ENCODE measurements around the gene HNF1B. TPM values are rescaled to one million over a fixed set of nuclear protein-coding genes. Genes with fewer than 3 reads are reported as not detected.

The HNF1B gene
- total and polyA plus RNA-seq, 3 experiments from 2014 or later, result 0.22 to 0.73 TPM; not detected in 1

GRCh38 chr17:37677021-37677420, 67.8 kb downstream of the HNF1B start:
- Histone ChIP-seq H3K4me1 (ENCODE audit: insufficient read depth, low read length) (no peaks in the 10 kb centered on the region), H3K27me3 (ENCODE audit: insufficient read depth, low read length, poor library complexity, severe bottlenecking) (no peaks in the 10 kb centered on the region), H3K36me3 (ENCODE audit: insufficient read depth, low read length) (no peaks in the 10 kb centered on the region), H3K4me3 (ENCODE audit: low read length) (no peak overlapping the region), H3K9me3 (ENCODE audit: low read length) (no peaks in the 10 kb centered on the region), H3K27ac (ENCODE audit: low read depth, low read length) (no peak overlapping the region)
- no peak overlapping the region for H3K4me3 Mint-ChIP-seq
- H3K4me1 Mint-ChIP-seq, result no peaks in the 10 kb centered on the region
- no peak overlapping the region for H3K27ac Mint-ChIP-seq
- DNase-seq, result no peak
- peaks cover 0 to 10% (median 0%) of the 10 kb centered on the region in 3 donors for H3K36me3 Mint-ChIP-seq
- POLR2A ChIA-PET, result no interaction called here
- peaks cover 0 to 4% (median 2%) of the 10 kb centered on the region in 5 donors for H3K9me3 Mint-ChIP-seq
- CTCF ChIA-PET, result no interaction called here
- peaks cover 9 to 37% of the 10 kb centered on the region in 2 donors for H3K27me3 Mint-ChIP-seq

- peaks cover 0 to 10% (median 0%) of the 10 kb centered on the region in 3 donors for H3K36me3 Mint-ChIP-seq
- H3K27ac ChIP-seq (ENCODE audit: low read depth, low read length), result no peak overlapping the region
- H3K4me3 ChIP-seq (ENCODE audit: low read length), result no peak overlapping the region
- H3K9me3 Mint-ChIP-seq, result peaks cover 0 to 4% (median 2%) of the 10 kb centered on the region in 5 donors
- no peak overlapping the region for H3K4me3 Mint-ChIP-seq
- no peaks in the 10 kb centered on the region for H3K36me3 ChIP-seq (ENCODE audit: insufficient read depth, low read length)
- peaks cover 9 to 37% of the 10 kb centered on the region in 2 donors for H3K27me3 Mint-ChIP-seq
- POLR2A ChIA-PET, result no interaction called here
- CTCF ChIA-PET, result no interaction called here
- no peaks in the 10 kb centered on the region for H3K27me3 ChIP-seq (ENCODE audit: insufficient read depth, low read length, poor library complexity, severe bottlenecking)
- no peak for DNase-seq
- H3K4me1 ChIP-seq (ENCODE audit: insufficient read depth, low read length), result no peaks in the 10 kb centered on the region
- no peaks in the 10 kb centered on the region for H3K9me3 ChIP-seq (ENCODE audit: low read length)
- H3K27ac Mint-ChIP-seq, result peak overlapping the region in 1 of 8 donors; percentile 43
- H3K4me1 Mint-ChIP-seq, result no peaks in the 10 kb centered on the region
Observed at GRCh38 chr17:37676115-37676925, 68.5 kb downstream of the HNF1B start.

GRCh38 chr17:37674511-37674910, 70.3 kb downstream of the HNF1B start:
- no peaks in the 10 kb centered on the region for H3K4me1 Mint-ChIP-seq
- no peak overlapping the region for H3K4me3 ChIP-seq (ENCODE audit: low read length)
- H3K27ac Mint-ChIP-seq, result no peak overlapping the region
- H3K27me3 Mint-ChIP-seq, result peaks cover 13 to 37% of the 10 kb centered on the region in 2 donors
- H3K27ac ChIP-seq (ENCODE audit: low read depth, low read length), result no peak overlapping the region
- H3K36me3 Mint-ChIP-seq, result peaks cover 0 to 10% (median 0%) of the 10 kb centered on the region in 3 donors
- ChIA-PET CTCF (no interaction called here), POLR2A (no interaction called here)
- H3K9me3 Mint-ChIP-seq, result peaks cover 0 to 4% (median 2%) of the 10 kb centered on the region in 5 donors
- no peak for DNase-seq
- no peak overlapping the region for H3K4me3 Mint-ChIP-seq
- no peaks in the 10 kb centered on the region for H3K9me3 ChIP-seq (ENCODE audit: low read length)
- H3K36me3 ChIP-seq (ENCODE audit: insufficient read depth, low read length), result no peaks in the 10 kb centered on the region
- H3K27me3 ChIP-seq (ENCODE audit: insufficient read depth, low read length, poor library complexity, severe bottlenecking), result no peaks in the 10 kb centered on the region
- no peaks in the 10 kb centered on the region for H3K4me1 ChIP-seq (ENCODE audit: insufficient read depth, low read length)

GRCh38 chr17:37673386-37673785, 71.5 kb downstream of the HNF1B start:
- ChIA-PET CTCF (no interaction called here), POLR2A (no interaction called here)
- no peak overlapping the region for H3K4me3 Mint-ChIP-seq
- H3K27me3 Mint-ChIP-seq, result peaks cover 13 to 29% of the 10 kb centered on the region in 2 donors
- H3K36me3 ChIP-seq (ENCODE audit: insufficient read depth, low read length), result no peaks in the 10 kb centered on the region
- H3K9me3 Mint-ChIP-seq, result peaks cover 0 to 2% (median 0%) of the 10 kb centered on the region in 5 donors
- DNase-seq, result no peak
- H3K27ac ChIP-seq (ENCODE audit: low read depth, low read length), result no peak overlapping the region
- no peaks in the 10 kb centered on the region for H3K4me1 Mint-ChIP-seq
- no peaks in the 10 kb centered on the region for H3K4me1 ChIP-seq (ENCODE audit: insufficient read depth, low read length)
- peaks cover 0 to 6% (median 0%) of the 10 kb centered on the region in 3 donors for H3K36me3 Mint-ChIP-seq
- no peaks in the 10 kb centered on the region for H3K9me3 ChIP-seq (ENCODE audit: low read length)
- no peak overlapping the region for H3K4me3 ChIP-seq (ENCODE audit: low read length)
- no peaks in the 10 kb centered on the region for H3K27me3 ChIP-seq (ENCODE audit: insufficient read depth, low read length, poor library complexity, severe bottlenecking)
- H3K27ac Mint-ChIP-seq, result no peak overlapping the region

- Histone ChIP-seq H3K27me3 (ENCODE audit: insufficient read depth, low read length, poor library complexity, severe bottlenecking) (no peaks in the 10 kb centered on the region), H3K4me3 (ENCODE audit: low read length) (no peak overlapping the region), H3K9me3 (ENCODE audit: low read length) (no peaks in the 10 kb centered on the region), H3K4me1 (ENCODE audit: insufficient read depth, low read length) (no peaks in the 10 kb centered on the region), H3K36me3 (ENCODE audit: insufficient read depth, low read length) (no peaks in the 10 kb centered on the region), H3K27ac (ENCODE audit: low read depth, low read length) (no peak overlapping the region)
- ChIA-PET POLR2A (no interaction called here), CTCF (no interaction called here)
- H3K27ac Mint-ChIP-seq, result no peak overlapping the region
- no peaks in the 10 kb centered on the region for H3K4me1 Mint-ChIP-seq
- peaks cover 13 to 27% of the 10 kb centered on the region in 2 donors for H3K27me3 Mint-ChIP-seq
- no peaks in the 10 kb centered on the region for H3K9me3 Mint-ChIP-seq
- DNase-seq, result no peak
- no peak overlapping the region for H3K4me3 Mint-ChIP-seq
- H3K36me3 Mint-ChIP-seq, result peaks cover 0 to 3% (median 0%) of the 10 kb centered on the region in 3 donors
Observed at GRCh38 chr17:37672548-37673078, 72.2 kb downstream of the HNF1B start.

GRCh38 chr17:37671824-37672547, 72.9 kb downstream of the HNF1B start:
- H3K27me3 Mint-ChIP-seq, result peaks cover 12 to 21% of the 10 kb centered on the region in 2 donors
- Histone ChIP-seq H3K9me3 (ENCODE audit: low read length) (no peaks in the 10 kb centered on the region), H3K4me1 (ENCODE audit: insufficient read depth, low read length) (no peaks in the 10 kb centered on the region), H3K4me3 (ENCODE audit: low read length) (no peak overlapping the region), H3K27ac (ENCODE audit: low read depth, low read length) (no peak overlapping the region), H3K36me3 (ENCODE audit: insufficient read depth, low read length) (no peaks in the 10 kb centered on the region), H3K27me3 (ENCODE audit: insufficient read depth, low read length, poor library complexity, severe bottlenecking) (no peaks in the 10 kb centered on the region)
- H3K27ac Mint-ChIP-seq, result no peak overlapping the region
- ChIA-PET POLR2A (no interaction called here), CTCF (no interaction called here)
- no peaks in the 10 kb centered on the region for H3K4me1 Mint-ChIP-seq
- H3K4me3 Mint-ChIP-seq, result no peak overlapping the region
- H3K36me3 Mint-ChIP-seq, result no peaks in the 10 kb centered on the region
- DNase-seq, result no peak
- H3K9me3 Mint-ChIP-seq, result no peaks in the 10 kb centered on the region

- Mint-ChIP-seq H3K4me3 (no peak overlapping the region), H3K4me1 (no peaks in the 10 kb centered on the region), H3K36me3 (no peaks in the 10 kb centered on the region), H3K27ac (no peak overlapping the region), H3K9me3 (no peaks in the 10 kb centered on the region), H3K27me3 (peaks cover 6 to 13% of the 10 kb centered on the region in 2 donors)
- H3K9me3 ChIP-seq (ENCODE audit: low read length), result no peaks in the 10 kb centered on the region
- no peaks in the 10 kb centered on the region for H3K36me3 ChIP-seq (ENCODE audit: insufficient read depth, low read length)
- H3K4me3 ChIP-seq (ENCODE audit: low read length), result no peak overlapping the region
- ChIA-PET POLR2A (no interaction called here), CTCF (no interaction called here)
- no peak for DNase-seq
- H3K27ac ChIP-seq (ENCODE audit: low read depth, low read length), result no peak overlapping the region
- no peaks in the 10 kb centered on the region for H3K27me3 ChIP-seq (ENCODE audit: insufficient read depth, low read length, poor library complexity, severe bottlenecking)
- H3K4me1 ChIP-seq (ENCODE audit: insufficient read depth, low read length), result no peaks in the 10 kb centered on the region
Observed at GRCh38 chr17:37671028-37671823, 73.6 kb downstream of the HNF1B start.
